Measurements from ENCODE around the gene ACSL5.

DNA sequence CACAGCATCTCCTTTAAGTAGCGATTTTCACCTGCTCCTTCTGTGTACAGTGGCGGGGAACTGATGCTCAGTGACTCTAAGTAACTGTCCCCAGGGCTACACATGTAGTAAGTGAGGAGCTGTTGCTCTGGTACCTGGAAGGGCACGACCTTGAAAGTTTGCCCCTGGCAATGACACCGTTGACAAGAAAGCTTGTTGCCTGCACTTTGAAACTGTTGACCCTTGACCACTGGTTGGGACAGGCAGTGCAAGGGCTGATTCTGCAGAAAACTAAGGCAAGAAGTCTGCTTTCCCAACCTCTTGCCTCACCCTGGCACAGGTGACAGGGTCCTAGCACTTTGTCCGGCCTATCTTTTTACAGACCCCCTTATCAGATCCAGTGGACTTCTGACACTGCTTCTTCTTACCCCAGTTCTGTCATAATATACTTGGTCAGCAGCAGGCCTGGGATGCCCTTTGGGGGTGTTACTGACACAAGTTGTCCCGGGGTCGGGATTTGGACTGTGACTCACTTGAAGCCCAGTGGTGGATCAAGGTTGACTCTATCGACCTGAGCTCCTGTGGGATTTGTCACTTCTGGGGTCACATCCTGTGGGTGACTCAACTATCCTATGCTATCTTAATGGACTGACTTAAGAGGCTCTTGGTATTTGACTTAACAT, 5.8 kb downstream of the ACSL5 start:
- TF ChIP-seq POLR2A (IDR thresholded peaks at IDR 0.05), result no peak
- TF ChIP-seq, protein P1, sequence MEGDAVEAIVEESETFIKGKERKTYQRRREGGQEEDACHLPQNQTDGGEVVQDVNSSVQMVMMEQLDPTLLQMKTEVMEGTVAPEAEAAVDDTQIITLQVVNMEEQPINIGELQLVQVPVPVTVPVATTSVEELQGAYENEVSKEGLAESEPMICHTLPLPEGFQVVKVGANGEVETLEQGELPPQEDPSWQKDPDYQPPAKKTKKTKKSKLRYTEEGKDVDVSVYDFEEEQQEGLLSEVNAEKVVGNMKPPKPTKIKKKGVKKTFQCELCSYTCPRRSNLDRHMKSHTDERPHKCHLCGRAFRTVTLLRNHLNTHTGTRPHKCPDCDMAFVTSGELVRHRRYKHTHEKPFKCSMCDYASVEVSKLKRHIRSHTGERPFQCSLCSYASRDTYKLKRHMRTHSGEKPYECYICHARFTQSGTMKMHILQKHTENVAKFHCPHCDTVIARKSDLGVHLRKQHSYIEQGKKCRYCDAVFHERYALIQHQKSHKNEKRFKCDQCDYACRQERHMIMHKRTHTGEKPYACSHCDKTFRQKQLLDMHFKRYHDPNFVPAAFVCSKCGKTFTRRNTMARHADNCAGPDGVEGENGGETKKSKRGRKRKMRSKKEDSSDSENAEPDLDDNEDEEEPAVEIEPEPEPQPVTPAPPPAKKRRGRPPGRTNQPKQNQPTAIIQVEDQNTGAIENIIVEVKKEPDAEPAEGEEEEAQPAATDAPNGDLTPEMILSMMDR (IDR thresholded peaks at IDR 0.05), result no peak
